SK-N-MC (cell line): ENCODE measurements around the gene GSG1L.

Experiments
- EZH2 ChIP-seq: fragments of 200-600 bp; sonication (generic); IDR thresholded peaks from one replicate; pipeline ENCODE4 v1.6.1; 2017; ENCODE audit warnings: antibody characterized with exemption
- FOXP2 ChIP-seq: optimal IDR thresholded peaks from 2 replicates; pipeline ENCODE3; 2011; ENCODE audit warnings: mild to moderate bottlenecking, moderate library complexity; ENCODE audit not compliant: insufficient read depth; ENCODE audit errors: extremely low read length, control extremely low read depth
- POLR2AphosphoS5 ChIP-seq: IDR thresholded peaks from 2 replicates; pipeline ENCODE4 v1.6.1; 2012; ENCODE audit warnings: mild to moderate bottlenecking, low read depth, low read length, borderline replicate concordance

GRCh38 chr16:28039493-28039892 lies 24.0 kb downstream of the GSG1L start:
- TF ChIP-seq POLR2AphosphoS5, result no peak
- no peak for TF ChIP-seq EZH2
- TF ChIP-seq FOXP2, result no peak
